DMS153 treated with DMSO at 0.1 percent for 48 hours (cell line): ENCODE results near the gene NRCAM.
A peak's percentile ranks its signal among the peaks of the same experiment; 100 is the strongest.

Experiments
- DNase-seq: peaks from one replicate; lab custom pipeline; 2025; ENCODE audit not compliant: unreplicated experiment; lab: John Stamatoyannopoulos, UW

NRCAM gene

GRCh38 chr7:108112683-108113082, 343.6 kb downstream of the NRCAM start:
- no peak for DNase-seq

- peak; percentile 40 for DNase-seq
Measured at GRCh38 chr7:108109221-108109908, 346.9 kb downstream of the NRCAM start.

GRCh38 chr7:108108131-108108530, 348.1 kb downstream of the NRCAM start:
- DNase-seq: no peak

- no peak for DNase-seq
Measured at GRCh38 chr7:108104324-108104723, 351.9 kb downstream of the NRCAM start.

GRCh38 chr7:108103558-108104298, 352.5 kb downstream of the NRCAM start:
- no peak for DNase-seq

- no peak for DNase-seq
Measured at GRCh38 chr7:108102671-108103312, 353.4 kb downstream of the NRCAM start.

GRCh38 chr7:108101759-108102158, 354.5 kb downstream of the NRCAM start:
- no peak for DNase-seq

- DNase-seq: no peak
Measured at GRCh38 chr7:108099713-108100112, 356.5 kb downstream of the NRCAM start.

GRCh38 chr7:108097703-108098102, 358.5 kb downstream of the NRCAM start:
- no peak for DNase-seq
